K562 (cell line): ENCODE data around the gene SP6. TPM values are rescaled to one million over a fixed set of nuclear protein-coding genes. Genes with fewer than 3 reads are reported as not detected.
A peak's percentile ranks its signal among the peaks of the same experiment; 100 is the strongest.

ENCODE experiments used
- ATAC-seq: fragments of 200-7000 bp; cut with Tn5 transposase; 3 replicates; pipeline ENCODE4 v1.9.1; 2020; ENCODE audit warnings: moderate library complexity
- BruUV-seq: library from RNA; stranded (reverse); fragments of 400-500 nt; replicated peaks from 2 replicates; lab custom pipeline; 2021; lab: Mats Ljungman, UMichigan
- CTCF ChIA-PET: fragments of 300-600 bp; formaldehyde crosslinking; extraction: SDS; loops from one replicate; lab custom pipeline; 2021; ENCODE audit warnings: low intra/inter-chr PET ratio; lab: Yijun Ruan, JAX
- POLR2A ChIA-PET: fragments of 300-600, 350-650 bp; sonication (Branson Sonifier 250); formaldehyde crosslinking; extraction: SDS; loops from one replicate; lab custom pipeline; 2021; ENCODE audit warnings: antibody characterized with exemption, inconsistent platforms; lab: Yijun Ruan, JAX
- DNase-seq, 4 experiments: peaks; one replicate each; pipeline versions ENCODE4 v3.0.0 to v3.0.0-alpha.2; 2011 to 2018; ENCODE audit warnings: low spot score in 3 of 4, mixed read lengths in 3 of 4; ENCODE audit errors: extremely low read depth in 1 of 4
- FAIRE-seq: peaks from 2 replicates; lab custom pipeline; 2011; peaks lifted over from hg19 to GRCh38; lab: Jason Lieb, UNC
- H2AFZ ChIP-seq: 2 replicates; pipeline ENCODE4 v1.6.0; 2011; ENCODE audit warnings: low read depth, low read length, control low read depth, inconsistent platforms
- H3K27ac ChIP-seq: fragments of 200-600 bp; 3 replicates; pipeline ENCODE4 v1.8.0; 2011; ENCODE audit warnings: low read depth, mild to moderate bottlenecking, control low read depth, inconsistent platforms, low read length, moderate library complexity, mixed read lengths; ENCODE audit errors: extremely low read depth
- H3K27me3 ChIP-seq, 2 experiments: fragments of 300-600 bp in 1 of 2; 2 replicates in 1 of 2; 3 replicates in 1 of 2; pipeline versions ENCODE4 v1.6.0 to v1.8.0; 2011; ENCODE audit warnings: inconsistent platforms in 2 of 2, low read length in 2 of 2, mild to moderate bottlenecking in 1 of 2, mixed read lengths in 1 of 2, moderate library complexity in 1 of 2; ENCODE audit not compliant: control insufficient read depth in 2 of 2, insufficient read depth in 2 of 2
- H3K36me3 ChIP-seq: fragments of 300-600 bp; 3 replicates; pipeline ENCODE4 v1.8.0; 2011; ENCODE audit warnings: mild to moderate bottlenecking, low read length, inconsistent platforms; ENCODE audit not compliant: control insufficient read depth, insufficient read depth
- H3K4me1 ChIP-seq, 2 experiments: fragments of 200-600 bp in 1 of 2; replicated peaks in 1 of 2; 2 replicates in 1 of 2; 3 replicates in 1 of 2; pipeline versions ENCODE4 v1.5.1 to v1.8.0; 2011; ENCODE audit warnings: inconsistent platforms in 2 of 2, low read length in 2 of 2, mild to moderate bottlenecking in 1 of 2, mixed read lengths in 1 of 2, moderate library complexity in 1 of 2; ENCODE audit not compliant: control insufficient read depth in 2 of 2, insufficient read depth in 2 of 2
- H3K4me2 ChIP-seq: 2 replicates; pipeline ENCODE4 v1.6.1; 2011; ENCODE audit warnings: low read length, control low read depth, inconsistent platforms, mixed read lengths; ENCODE audit not compliant: insufficient read depth
- H3K4me3 ChIP-seq: fragments of 200-600 bp; sonication (generic), shearing (Covaris generic); 2 replicates; pipeline ENCODE4 v1.5.1; 2016; ENCODE audit warnings: control low read depth, inconsistent platforms
- H3K79me2 ChIP-seq: fragments of 200-600 bp; 3 replicates; pipeline ENCODE4 v1.8.0; 2011; ENCODE audit warnings: low read length, inconsistent platforms; ENCODE audit not compliant: control insufficient read depth, insufficient read depth
- H3K9ac ChIP-seq, 2 experiments: 2 replicates each; pipeline versions ENCODE4 v1.6.0 to v1.6.1; 2011; ENCODE audit warnings: low read depth in 2 of 2, low read length in 2 of 2, control low read depth in 1 of 2, inconsistent platforms in 1 of 2, mild to moderate bottlenecking in 1 of 2, mixed read lengths in 1 of 2; ENCODE audit not compliant: insufficient read depth in 1 of 2
- H3K9me1 ChIP-seq: one replicate; pipeline ENCODE4 v1.6.0; 2011; ENCODE audit warnings: inconsistent platforms, mild to moderate bottlenecking, low read length, moderate library complexity; ENCODE audit not compliant: control insufficient read depth, insufficient read depth
- H3K9me3 ChIP-seq: replicated peaks from 2 replicates; pipeline ENCODE4 v1.5.1; 2011; ENCODE audit warnings: low read depth, low read length, inconsistent platforms; ENCODE audit not compliant: control insufficient read depth, insufficient read depth
- H4K20me1 ChIP-seq: replicated peaks from 2 replicates; pipeline ENCODE4 v1.6.1; 2011; ENCODE audit warnings: low read length, inconsistent platforms, mixed read lengths; ENCODE audit not compliant: control insufficient read depth, insufficient read depth
- CHCHD3 ChIP-seq: fragments of 250-450 bp; sonication (Bioruptor Pico); IDR thresholded peaks from 2 replicates; pipeline ENCODE4 v2.1.2; 2022; ENCODE audit warnings: mild to moderate bottlenecking
- ETS2 ChIP-seq: IDR thresholded peaks from 2 replicates; pipeline ENCODE4 v1.6.1; 2016; ENCODE audit warnings: borderline replicate concordance, missing genetic modification characterization, mild to moderate bottlenecking, moderate library complexity, missing compliant biosample characterization; ENCODE audit not compliant: poor library complexity, severe bottlenecking
- RFX7 ChIP-seq: fragments of 250-450 bp; sonication (Bioruptor Pico); IDR thresholded peaks from 2 replicates; pipeline ENCODE4 v1.5.1; 2021; ENCODE audit warnings: mild to moderate bottlenecking
- ZNF561 ChIP-seq: fragments of 450-650 bp; formaldehyde crosslinking; conservative IDR thresholded peaks from 2 replicates; pipeline ENCODE4 v1.4.0; 2020; ENCODE audit warnings: mild to moderate bottlenecking, moderate library complexity
- WGBS: fragments of 100-300 bp; shearing (Covaris generic); methylation state at CpG from one replicate; pipeline ENCODE4 v1.1.6; 2016; ENCODE audit warnings: low coverage, mixed read lengths; ENCODE audit not compliant: insufficient coverage; ENCODE audit errors: missing lambda C conversion rate; 5-methylcytosine and 5-hydroxymethylcytosine counted together
- in situ Hi-C: fragments of 300-500 bp; cut with MboI; formaldehyde crosslinking; loops from 4 replicates; pipeline ENCODE4 v1.15.0; 2018; ENCODE audit warnings: inconsistent platforms, mixed read lengths
- intact Hi-C: fragments of 100-400 bp; cut with micrococcal nuclease; formaldehyde crosslinking; loops from 2 replicates; pipeline ENCODE4 v1.14.2; 2022
- polyA plus RNA-seq, 8 experiments: library from polyadenylated mRNA; depleted of rRNA in 4 of 8; stranded (reverse) in 5 of 8; unstranded in 3 of 8; fragments of >200 nt; fragmentation: Nextera tagmentation in 2 of 8; fragmentation: Illumina TruSeq in 1 of 8; extraction: Ambion mirVana in 2 of 8; extraction: Trizol in 1 of 8; gene quantifications; 2 replicates each; pipeline versions ENCODE4 v1.2.1 to v1.2.3, GENCODE V29; 2011 to 2014; ENCODE audit warnings: inconsistent platforms in 1 of 8, missing spikeins in 1 of 8
- total RNA-seq, 7 experiments: library from RNA; depleted of rRNA in 6 of 7; stranded (reverse); fragments of >200 nt in 6 of 7; fragmentation: Illumina TruSeq in 2 of 7; extraction: Trizol in 2 of 7; gene quantifications; 2 replicates each; pipeline versions ENCODE4 v1.2.1 to v1.2.3, GENCODE V29; 2011 to 2021; ENCODE audit warnings: low replicate concordance in 1 of 7
- TF ChIP-seq, protein P1 (sequence below): fragments of 250-450 bp; sonication (Bioruptor Pico); IDR thresholded peaks from 2 replicates; pipeline ENCODE4 v1.4.0; 2020; ENCODE audit warnings: mild to moderate bottlenecking, moderate library complexity
- TF ChIP-seq, protein P2 (sequence below), 2 experiments: IDR thresholded peaks in 1 of 2; conservative IDR thresholded peaks in 1 of 2; 2 replicates each; pipeline ENCODE4 v1.6.1; 2016; ENCODE audit warnings: low read depth in 2 of 2, mild to moderate bottlenecking in 1 of 2, missing compliant biosample characterization in 1 of 2, missing genetic modification characterization in 1 of 2, moderate library complexity in 1 of 2

SP6 gene
- total and polyA plus RNA-seq, 9 of the 15 experiments (the other 6 are each of a cell fraction or from before 2014, with no cell fraction given), result 0.11 to 7.9 (median 2.2) TPM

DNA sequence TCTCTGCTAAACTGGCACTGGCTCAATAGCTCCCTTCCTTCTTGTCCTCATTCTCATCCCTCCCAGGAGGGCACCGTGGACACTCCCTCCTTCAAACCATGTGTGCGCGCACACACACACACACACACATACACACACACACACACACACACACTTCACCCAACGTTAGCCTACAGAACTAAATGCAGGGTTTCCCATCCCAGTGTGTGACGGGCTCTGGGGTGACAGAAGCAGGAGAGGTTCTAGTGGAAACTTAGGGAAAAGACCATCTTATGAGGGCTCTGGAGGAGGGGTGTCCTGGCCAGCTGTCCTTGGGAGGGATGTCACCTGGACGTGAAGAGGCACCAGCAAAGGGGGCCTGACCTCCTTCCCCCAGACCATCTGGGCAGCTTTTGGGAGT lies 49.1 kb downstream of the SP6 start (continued):
- TF ChIP-seq, protein P1, sequence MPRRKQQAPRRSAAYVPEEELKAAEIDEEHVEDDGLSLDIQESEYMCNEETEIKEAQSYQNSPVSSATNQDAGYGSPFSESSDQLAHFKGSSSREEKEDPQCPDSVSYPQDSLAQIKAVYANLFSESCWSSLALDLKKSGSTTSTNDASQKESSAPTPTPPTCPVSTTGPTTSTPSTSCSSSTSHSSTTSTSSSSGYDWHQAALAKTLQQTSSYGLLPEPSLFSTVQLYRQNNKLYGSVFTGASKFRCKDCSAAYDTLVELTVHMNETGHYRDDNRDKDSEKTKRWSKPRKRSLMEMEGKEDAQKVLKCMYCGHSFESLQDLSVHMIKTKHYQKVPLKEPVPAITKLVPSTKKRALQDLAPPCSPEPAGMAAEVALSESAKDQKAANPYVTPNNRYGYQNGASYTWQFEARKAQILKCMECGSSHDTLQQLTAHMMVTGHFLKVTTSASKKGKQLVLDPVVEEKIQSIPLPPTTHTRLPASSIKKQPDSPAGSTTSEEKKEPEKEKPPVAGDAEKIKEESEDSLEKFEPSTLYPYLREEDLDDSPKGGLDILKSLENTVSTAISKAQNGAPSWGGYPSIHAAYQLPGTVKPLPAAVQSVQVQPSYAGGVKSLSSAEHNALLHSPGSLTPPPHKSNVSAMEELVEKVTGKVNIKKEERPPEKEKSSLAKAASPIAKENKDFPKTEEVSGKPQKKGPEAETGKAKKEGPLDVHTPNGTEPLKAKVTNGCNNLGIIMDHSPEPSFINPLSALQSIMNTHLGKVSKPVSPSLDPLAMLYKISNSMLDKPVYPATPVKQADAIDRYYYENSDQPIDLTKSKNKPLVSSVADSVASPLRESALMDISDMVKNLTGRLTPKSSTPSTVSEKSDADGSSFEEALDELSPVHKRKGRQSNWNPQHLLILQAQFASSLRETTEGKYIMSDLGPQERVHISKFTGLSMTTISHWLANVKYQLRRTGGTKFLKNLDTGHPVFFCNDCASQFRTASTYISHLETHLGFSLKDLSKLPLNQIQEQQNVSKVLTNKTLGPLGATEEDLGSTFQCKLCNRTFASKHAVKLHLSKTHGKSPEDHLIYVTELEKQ (CRISPR knock-in tag), result no peak
- TF ChIP-seq ZNF561 (no peak), CHCHD3 (no peak)

DNA sequence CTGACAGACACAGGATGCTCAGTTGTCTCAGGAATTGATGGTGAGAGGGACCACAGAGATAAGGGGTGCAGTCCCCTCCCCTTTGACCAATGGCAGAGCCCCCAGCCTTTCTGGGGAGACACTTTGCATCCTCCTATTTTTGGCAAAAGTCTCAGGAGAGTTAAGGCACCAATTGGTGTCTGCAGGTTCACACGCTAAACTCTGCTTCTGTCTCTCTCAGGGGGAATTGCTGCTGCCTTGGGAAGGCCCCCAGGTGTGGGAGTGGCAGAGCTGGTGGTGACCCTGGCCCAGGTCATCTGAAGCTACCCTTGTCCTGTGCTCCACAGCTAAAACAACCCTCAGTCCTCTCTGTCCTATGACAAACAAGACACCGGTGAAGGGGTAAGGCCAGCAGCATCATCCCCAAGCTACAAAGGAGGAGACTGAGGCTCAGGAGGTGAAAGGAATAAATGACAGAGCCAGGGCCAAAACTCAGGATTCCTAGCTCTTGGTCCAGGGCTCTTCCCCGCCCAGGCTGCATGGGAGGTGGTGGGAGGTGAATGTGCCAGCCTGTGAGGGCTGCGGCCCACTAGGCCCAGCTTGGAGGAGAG lies 49.7 kb downstream of the SP6 start:
- POLR2A ChIA-PET, result interaction anchor here (0.6 to 1.0 kb wide), 3 partner anchors 20 to 682 kb away, joined by 3 to 4 read pairs (median 4); partner anchors contain the start of genes LRRC46, MRPL10 and OSBPL7
- intact Hi-C loops, result loop anchor here (5.0 kb wide), 1 partner anchor 104 kb away; no protein-coding TSS in a partner anchor

More for the DNA sequence above, 49.7 kb downstream of the SP6 start:
- H3K9ac ChIP-seq, result no peak overlapping the region
- DNase-seq, result no peak
- BruUV-seq, result no TSS peak
- TF ChIP-seq RFX7 (CRISPR knock-in tag), result no peak
- TF ChIP-seq, protein P2, sequence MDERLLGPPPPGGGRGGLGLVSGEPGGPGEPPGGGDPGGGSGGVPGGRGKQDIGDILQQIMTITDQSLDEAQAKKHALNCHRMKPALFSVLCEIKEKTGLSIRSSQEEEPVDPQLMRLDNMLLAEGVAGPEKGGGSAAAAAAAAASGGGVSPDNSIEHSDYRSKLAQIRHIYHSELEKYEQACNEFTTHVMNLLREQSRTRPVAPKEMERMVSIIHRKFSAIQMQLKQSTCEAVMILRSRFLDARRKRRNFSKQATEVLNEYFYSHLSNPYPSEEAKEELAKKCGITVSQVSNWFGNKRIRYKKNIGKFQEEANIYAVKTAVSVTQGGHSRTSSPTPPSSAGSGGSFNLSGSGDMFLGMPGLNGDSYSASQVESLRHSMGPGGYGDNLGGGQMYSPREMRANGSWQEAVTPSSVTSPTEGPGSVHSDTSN (CRISPR knock-in tag; IDR thresholded peaks at IDR 0.05; ENCODE audit: low read depth), result 0 out of 2 replicates have a peak, but pooled peaks have one; percentile 5
- TF ChIP-seq, protein P2 (tag; conservative IDR thresholded peaks at IDR 0.05; ENCODE audit: low read depth), result no peak
- TF ChIP-seq ETS2 (tag), result no peak
- TF ChIP-seq, all 486 proteins: peak for 1
- Histone ChIP-seq H3K9me3 (no peaks in the 10 kb centered on the region), H2AFZ (no peak overlapping the region), H3K9me1 (no peaks in the 10 kb centered on the region), H3K27ac (no peak overlapping the region), H3K79me2 (no peaks in the 10 kb centered on the region), H3K4me3 (no peak overlapping the region), H4K20me1 (peaks cover 16% of the 10 kb centered on the region; the same call in 1 of the 2 replicates), H3K4me1 (peaks cover 0 to 6% of the 10 kb centered on the region in 2 experiments; a peak in 1 of 5 replicates), H3K27me3 (peaks cover 0 to 29% of the 10 kb centered on the region in 2 experiments; a peak in 3 of 5 replicates), H3K4me2 (no peak overlapping the region), H3K36me3 (no peaks in the 10 kb centered on the region)
- in situ Hi-C loops, result no loop called here
- CTCF ChIA-PET, result no interaction called here
- ATAC-seq (no peak), FAIRE-seq (no peak)
- WGBS, result 5% methylated on average over 4 of the region's 4 CpGs
